COLO668 (cell line): ENCODE measurements around the gene SEC11C.

Source experiments
- DNase-seq: peaks from one replicate; lab custom pipeline; 2025; ENCODE audit not compliant: unreplicated experiment; lab: John Stamatoyannopoulos, UW

The SEC11C gene

GRCh38 chr18:59143441-59143840, 3.8 kb downstream of the SEC11C start:
- no peak for DNase-seq

DNA sequence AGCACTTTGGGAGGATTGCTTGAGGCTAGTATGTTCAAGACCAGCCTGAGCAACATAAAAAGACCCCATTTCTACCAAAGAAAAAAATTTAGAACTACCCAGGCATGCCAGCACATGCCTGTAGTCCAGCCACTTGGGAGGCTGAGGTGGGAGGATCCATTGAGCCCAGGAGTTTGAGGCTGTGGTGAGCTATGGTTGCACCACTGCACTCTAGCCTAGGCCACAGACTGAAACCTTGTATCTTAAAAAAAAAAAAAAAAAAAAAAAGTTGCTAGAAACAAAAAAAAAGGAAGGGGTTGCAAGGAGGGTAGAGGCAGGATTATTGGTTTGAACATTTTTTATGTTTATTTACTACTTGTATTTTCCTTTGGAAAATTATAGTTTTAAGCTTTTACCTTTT, 4.8 kb downstream of the SEC11C start:
- DNase-seq = no peak

DNA sequence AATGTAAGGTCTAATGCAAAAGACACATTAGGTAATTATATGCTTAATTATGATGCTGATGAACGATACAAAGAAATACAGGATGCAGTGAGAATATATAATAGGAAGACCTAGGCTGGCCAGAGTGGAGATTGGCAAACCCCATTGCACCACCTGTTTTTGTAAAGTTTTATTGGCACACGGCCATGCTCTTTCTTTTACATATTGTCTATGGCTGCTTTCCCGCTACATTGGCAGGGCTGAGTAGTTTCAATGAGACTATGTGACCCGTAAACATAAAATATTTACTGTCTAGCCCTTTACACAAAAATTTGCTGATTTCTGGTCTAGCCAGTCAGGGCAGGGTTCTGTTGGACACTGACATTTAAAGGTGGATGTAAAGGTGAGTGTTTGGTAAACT, 5.4 kb downstream of the SEC11C start:
- peak; percentile 34 for DNase-seq

DNA sequence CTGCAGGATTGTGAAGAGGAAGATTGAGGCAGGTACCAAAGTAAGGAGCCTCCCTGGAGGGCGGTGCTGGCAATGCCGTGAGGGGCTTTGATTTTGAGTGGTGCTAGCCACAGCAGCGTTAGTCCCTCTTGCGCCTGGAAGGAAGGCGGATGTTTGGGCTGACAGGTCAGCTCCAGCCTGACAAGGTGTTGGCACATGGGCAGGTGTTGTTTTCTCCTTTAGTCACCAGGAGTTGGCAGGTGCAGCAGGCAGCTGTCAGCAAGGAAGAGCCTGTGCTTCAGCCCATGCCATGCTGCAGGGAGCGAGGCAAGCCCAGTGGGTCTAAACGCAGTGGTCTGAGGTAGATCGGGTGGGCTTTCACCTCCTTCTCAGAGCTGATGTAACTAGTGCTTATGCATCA, 8.5 kb downstream of the SEC11C start:
- DNase-seq = peak; percentile 95

DNA sequence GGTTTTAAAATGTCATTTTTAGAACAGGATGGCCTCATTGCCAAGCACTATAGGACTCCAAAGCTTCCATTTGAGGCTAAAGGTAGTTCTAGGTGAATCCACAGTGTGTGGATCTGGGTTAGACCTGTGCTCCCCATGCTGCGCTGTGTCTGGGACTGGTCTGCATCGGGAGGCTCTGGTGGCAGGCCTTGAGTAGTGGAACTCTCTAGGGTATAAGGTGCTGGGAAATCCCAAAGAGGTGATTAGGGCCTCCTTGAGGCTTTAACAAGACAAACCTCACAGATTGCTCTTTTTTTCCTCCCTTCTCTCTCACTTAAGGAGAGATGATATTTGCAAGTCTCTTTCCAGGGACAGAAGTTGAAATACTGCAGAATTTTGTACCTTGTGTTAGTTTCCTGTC, 9.3 kb downstream of the SEC11C start:
- DNase-seq = peak; percentile 52

- no peak for DNase-seq
These were observed 9.7 kb downstream of the SEC11C start for GRCh38 chr18:59149416-59149815.

- DNase-seq = peak; percentile 17
These were observed 10.6 kb downstream of the SEC11C start for GRCh38 chr18:59150236-59150635.

DNA sequence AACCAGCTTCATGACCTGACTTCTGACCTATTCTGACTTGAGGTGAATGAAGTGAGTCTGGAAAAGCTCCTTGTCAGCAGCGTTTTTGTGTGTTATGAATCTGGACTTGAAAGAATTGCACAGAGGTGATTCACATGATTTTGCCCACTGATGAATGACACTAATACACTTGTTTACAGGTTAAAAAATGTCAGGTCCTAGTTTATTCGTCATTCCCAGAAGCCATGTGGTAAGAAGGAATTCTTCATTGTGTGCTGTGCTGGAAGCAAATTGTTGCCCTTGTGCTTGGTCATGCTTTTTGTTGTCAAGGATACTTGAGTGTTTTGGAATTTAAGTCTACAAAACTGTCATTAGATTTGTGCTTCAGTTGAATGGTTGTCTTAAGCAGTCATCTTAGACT, 15.5 kb downstream of the SEC11C start:
- DNase-seq = no peak

DNA sequence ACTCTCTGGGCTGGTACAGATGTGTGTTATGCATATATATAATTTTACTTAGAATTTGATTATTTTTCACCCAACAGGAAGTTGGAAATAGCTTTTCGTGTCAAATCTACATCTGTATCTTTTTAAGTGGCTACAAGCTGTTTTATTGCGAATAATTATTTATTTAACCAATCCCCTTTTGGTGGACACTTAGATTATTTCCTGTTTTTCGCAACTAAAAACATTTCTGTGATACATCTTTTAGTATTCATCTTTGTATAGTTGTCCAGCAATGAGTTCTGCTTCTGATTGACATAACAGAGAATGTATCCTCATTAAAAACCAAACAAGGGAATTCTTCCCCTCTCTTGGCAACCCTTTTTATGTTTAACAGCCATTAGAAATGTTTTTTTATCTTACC, 16.6 kb downstream of the SEC11C start:
- no peak for DNase-seq

- DNase-seq = no peak
These were observed 19.6 kb downstream of the SEC11C start for GRCh38 chr18:59159265-59159664.

DNA sequence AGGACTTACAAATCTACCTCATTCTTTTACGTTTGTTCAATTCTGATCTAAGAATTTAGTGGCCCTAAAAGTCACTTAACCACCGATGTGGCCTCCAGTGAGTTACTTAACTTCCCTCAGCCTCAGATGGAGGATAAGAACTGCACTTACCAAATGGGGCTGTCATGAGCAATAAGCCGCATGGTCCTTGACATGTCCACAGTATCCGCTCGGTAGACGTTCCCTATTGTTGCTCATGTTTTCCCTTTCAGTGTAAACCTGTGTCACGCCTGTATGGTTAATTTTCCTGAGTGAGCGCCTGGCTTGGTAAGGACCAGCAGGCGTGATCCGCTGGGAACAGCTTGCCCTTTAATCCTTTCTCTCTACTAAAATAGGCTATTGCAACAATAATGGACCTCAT, 20.3 kb downstream of the SEC11C start:
- DNase-seq = no peak

GRCh38 chr18:59172664-59173249, 33.1 kb downstream of the SEC11C start:
- DNase-seq = no peak

GRCh38 chr18:59177485-59177884, 37.8 kb downstream of the SEC11C start:
- DNase-seq = no peak

DNA sequence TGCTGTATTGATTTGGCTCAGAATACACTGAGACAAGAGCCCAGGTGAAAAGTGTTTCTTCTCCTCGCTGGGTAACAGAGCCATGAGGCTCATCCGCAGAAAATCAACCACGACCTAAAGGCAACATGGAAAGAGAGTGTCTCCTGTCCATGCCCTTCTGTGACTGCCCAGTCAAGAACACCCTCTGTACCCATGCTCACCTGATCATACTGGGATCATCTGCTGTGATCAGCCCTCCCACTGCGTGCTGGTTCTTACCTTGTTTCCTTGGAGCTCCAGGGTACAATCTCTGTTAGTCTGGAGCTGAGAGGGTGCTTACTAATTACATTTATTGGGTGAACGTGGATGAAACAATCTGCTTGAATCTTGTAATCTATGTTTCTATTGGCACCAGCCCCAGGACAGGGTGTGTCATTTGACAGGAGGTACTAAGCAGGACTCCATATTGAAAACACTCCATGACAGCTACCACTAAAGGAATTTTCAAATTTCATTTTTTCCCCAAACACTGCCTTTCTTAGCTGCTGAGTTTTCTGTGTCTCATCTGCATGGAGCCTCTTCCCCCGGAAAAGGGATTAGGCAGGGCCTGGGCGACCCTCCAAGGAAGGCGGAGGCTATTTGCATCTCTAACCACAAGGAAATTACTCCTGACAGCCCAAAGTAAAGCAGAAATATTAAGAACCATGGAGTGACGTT, 40.6 kb downstream of the SEC11C start:
- no peak for DNase-seq

- no peak for DNase-seq
These were observed 43.0 kb downstream of the SEC11C start for GRCh38 chr18:59182673-59183072.

- DNase-seq = peak; percentile 19
These were observed 49.3 kb downstream of the SEC11C start for GRCh38 chr18:59189008-59189407.

- no peak for DNase-seq
These were observed 50.1 kb downstream of the SEC11C start for GRCh38 chr18:59189746-59190145.

DNA sequence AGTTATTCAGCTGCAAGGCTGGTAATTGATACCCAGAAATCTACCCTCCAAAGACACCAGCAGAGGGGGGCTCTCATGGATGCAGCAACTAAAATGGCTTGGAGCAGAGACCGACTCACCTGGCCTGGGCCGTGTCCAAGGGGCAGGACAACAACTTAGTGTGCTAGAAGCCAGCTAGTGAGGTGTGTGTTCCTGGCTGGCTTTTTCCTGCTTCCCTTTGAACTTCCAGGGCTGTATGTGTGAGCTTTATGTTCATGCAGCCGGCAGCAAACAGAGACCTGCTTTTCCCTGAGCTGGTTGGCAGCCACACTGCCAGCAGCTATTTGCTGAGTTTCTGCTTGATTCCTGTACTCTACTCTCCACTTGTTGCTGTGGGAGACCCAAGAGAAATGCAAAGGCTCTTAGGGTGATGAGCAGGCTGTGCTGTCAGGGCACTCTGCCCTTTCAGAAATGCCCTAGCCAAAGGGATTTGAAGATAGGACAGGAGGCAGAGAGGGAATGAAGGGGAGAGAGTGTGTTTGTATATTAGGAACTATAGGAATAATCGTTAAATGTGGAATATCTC, 56.6 kb downstream of the SEC11C start:
- DNase-seq = no peak

- no peak for DNase-seq
These were observed 58.0 kb downstream of the SEC11C start for GRCh38 chr18:59197636-59198035.

DNA sequence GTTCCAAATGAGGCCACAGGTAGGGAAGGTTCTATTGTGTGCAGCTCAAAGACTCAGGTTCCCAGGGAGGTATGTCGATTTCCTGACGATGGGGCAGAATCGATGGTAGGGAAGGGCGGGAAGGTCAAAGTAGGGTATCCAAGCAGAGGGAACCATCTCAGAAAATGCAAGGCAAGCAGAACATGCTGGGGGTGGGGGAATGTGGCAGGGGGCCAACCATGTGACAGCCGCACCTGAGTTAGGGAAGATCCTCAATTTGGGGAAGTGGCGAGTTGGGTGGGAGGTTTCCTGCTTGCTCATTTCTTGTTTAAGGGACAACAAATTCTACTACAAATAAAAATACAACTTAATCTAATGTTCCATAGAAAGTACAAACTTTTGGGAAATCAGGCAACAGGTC, 58.5 kb downstream of the SEC11C start:
- no peak for DNase-seq

DNA sequence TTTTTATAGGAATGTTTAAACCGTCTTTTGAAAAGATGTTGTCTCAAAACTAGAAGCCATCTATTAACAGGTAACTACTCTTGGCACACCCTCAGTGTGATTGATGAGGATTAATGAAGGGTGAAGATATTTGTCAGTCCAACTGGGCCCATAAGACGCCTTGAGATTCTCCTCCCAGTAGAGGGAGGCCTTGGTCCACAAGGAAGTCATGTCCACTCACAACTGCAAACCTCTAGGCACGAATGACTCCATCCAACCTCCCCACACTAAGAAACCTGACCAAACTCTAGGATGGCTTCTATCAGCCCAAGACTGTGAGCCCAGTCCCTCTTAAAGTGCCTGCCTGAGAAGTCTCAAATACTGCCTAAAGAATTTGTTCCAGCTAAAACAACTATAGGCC, 61.1 kb downstream of the SEC11C start:
- DNase-seq = no peak

GRCh38 chr18:59202258-59202820, 62.7 kb downstream of the SEC11C start:
- peak; percentile 15 for DNase-seq
